EL (cell line): ENCODE measurements around the gene CNDP2.

Experiments
- DNase-seq: peaks from one replicate; pipeline ENCODE4 v3.0.0-alpha.2; 2016

The CNDP2 gene

GRCh38 chr18:74501386-74501785 is 5.2 kb downstream of the CNDP2 start:
- DNase-seq: no peak

- DNase-seq: no peak
Observed at GRCh38 chr18:74503137-74503536, 7.0 kb downstream of the CNDP2 start.

GRCh38 chr18:74505776-74506175 is 9.6 kb downstream of the CNDP2 start:
- no peak for DNase-seq

GRCh38 chr18:74506448-74507084 is 10.4 kb downstream of the CNDP2 start:
- DNase-seq: no peak

- no peak for DNase-seq
Observed at GRCh38 chr18:74507097-74507881, 11.1 kb downstream of the CNDP2 start.

- DNase-seq: no peak
Observed at GRCh38 chr18:74507927-74508326, 11.8 kb downstream of the CNDP2 start.

- no peak for DNase-seq
Observed at GRCh38 chr18:74508366-74508765, 12.2 kb downstream of the CNDP2 start.

GRCh38 chr18:74508821-74509225 is 12.7 kb downstream of the CNDP2 start:
- no peak for DNase-seq

- no peak for DNase-seq
Observed at GRCh38 chr18:74509856-74510769, 13.9 kb downstream of the CNDP2 start.

- no peak for DNase-seq
Observed at GRCh38 chr18:74510770-74511095, 14.6 kb downstream of the CNDP2 start.

GRCh38 chr18:74511823-74512222 is 15.7 kb downstream of the CNDP2 start:
- DNase-seq: no peak

GRCh38 chr18:74512321-74513053 is 16.3 kb downstream of the CNDP2 start:
- DNase-seq: no peak

- no peak for DNase-seq
Observed at GRCh38 chr18:74513149-74513882, 17.2 kb downstream of the CNDP2 start.

GRCh38 chr18:74513883-74514205 is 17.7 kb downstream of the CNDP2 start:
- no peak for DNase-seq

- DNase-seq: no peak
Observed at GRCh38 chr18:74514860-74515495, 18.8 kb downstream of the CNDP2 start.

- DNase-seq: no peak
Observed at GRCh38 chr18:74515620-74516231, 19.6 kb downstream of the CNDP2 start.

GRCh38 chr18:74516271-74517235 is 20.4 kb downstream of the CNDP2 start:
- no peak for DNase-seq

- no peak for DNase-seq
Observed at GRCh38 chr18:74517236-74517630, 21.1 kb downstream of the CNDP2 start.

- DNase-seq: no peak
Observed at GRCh38 chr18:74518456-74519295, 22.5 kb downstream of the CNDP2 start.
